GM18517 (cell line): ENCODE data around the gene ODF2L.
"Not testable (repeated sequence)": the region's sequence is repeated elsewhere in the genome, so short reads cannot be mapped to it uniquely, and the experiment has no call there.

ENCODE experiments used
- ATAC-seq: cut with Tn5 transposase; IDR thresholded peaks from one replicate; pipeline ENCODE4 v1.9.1; 2021; ENCODE audit warnings: mild to moderate bottlenecking, moderate library complexity; ENCODE audit not compliant: unreplicated experiment

The ODF2L gene

DNA sequence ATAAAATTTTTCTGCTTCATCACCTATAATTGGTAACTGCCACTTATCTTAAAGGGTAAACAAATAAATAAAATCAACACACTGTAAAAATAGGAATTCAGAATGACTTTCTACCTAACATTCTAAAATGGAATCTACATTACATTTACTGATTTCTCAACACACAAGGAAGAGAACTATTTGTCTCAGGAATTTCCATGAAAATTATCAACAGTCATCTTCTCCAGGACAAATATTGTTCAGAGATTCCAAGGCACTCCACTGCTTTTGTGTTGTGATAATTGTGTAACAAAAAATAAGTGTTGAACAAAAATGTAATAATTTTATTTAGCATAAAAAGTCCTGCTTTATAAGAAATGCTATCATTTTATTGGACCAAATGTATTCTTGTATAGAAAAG, 7.3 kb downstream of the ODF2L start:
- ATAC-seq, result no peak

DNA sequence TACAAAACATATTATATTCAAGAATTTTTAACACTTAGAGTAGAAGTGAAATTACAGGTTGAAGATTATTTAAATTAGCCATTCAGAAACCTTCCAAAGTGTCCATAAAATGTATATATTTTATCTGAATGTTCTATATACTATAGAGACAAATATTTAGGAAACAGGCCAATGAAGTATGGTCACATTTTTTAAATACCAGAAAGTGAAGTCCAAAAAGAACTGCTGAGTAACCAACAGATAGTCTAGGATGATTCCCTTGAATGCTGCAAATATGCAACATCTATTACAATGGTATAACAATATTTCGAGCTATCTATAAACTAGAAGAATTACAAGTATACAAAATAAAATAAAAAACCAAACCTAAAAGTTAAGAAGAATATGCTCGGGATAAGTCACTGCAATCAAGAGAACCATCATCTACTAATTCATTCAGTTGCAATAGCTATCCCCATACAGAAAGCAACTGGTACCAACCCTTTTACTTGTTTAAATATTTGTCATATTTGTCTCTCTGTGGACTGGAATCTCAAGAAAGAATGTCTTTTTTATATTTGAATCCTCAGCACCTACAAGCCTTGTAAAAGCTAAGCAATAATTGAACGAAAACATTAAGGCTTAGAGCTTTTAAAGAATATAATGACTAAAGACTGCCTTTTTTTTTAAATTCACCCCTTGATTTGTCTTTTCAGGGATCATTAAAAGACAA, 8.1 kb downstream of the ODF2L start:
- ATAC-seq, result no peak

DNA sequence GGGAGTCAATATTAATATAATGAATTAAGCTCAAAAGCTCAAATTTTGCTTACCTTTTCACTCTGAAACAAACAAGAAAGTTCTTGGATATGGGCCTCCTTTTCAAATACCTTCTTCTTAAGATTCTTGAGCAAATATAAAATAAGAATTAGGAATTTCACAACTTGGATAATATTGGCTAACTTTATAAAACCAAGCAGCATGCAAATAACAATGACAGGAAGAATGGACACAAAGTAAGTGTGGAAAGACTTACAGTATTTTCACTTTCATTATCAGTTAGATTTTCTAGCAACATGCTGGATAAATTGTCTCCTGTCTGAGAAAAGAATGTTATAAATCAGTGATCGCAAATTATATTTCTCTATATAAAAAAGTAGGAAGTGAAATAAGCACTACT, 13.2 kb downstream of the ODF2L start:
- no peak for ATAC-seq

GRCh38 chr1:86381223-86381622, 14.9 kb downstream of the ODF2L start:
- no peak for ATAC-seq

GRCh38 chr1:86380257-86380861, 15.8 kb downstream of the ODF2L start:
- ATAC-seq, result peak; percentile 85

DNA sequence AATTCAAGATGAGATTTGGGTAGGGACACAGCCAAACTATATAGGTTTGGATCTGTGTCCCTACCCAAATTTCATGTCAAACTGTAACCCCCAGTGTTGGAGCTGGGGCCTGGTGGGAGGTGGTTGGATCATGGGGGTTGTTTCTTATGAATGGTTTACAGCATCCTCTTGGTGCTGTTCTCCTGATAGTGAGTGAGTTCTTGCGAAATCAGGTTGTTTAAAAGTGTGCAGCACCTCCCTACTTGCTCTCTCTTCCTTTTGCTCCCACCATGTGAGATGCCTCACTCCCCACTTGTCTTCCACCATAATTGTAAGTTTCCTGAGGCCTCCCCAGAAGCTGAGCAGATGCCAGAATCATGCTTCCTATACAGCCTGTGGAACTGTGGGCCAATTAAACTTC, 17.3 kb downstream of the ODF2L start:
- ATAC-seq, result no peak

- no peak for ATAC-seq
These were observed 18.8 kb downstream of the ODF2L start for GRCh38 chr1:86377341-86377740.

- no peak for ATAC-seq
These were observed 20.4 kb downstream of the ODF2L start for GRCh38 chr1:86375688-86376087.

DNA sequence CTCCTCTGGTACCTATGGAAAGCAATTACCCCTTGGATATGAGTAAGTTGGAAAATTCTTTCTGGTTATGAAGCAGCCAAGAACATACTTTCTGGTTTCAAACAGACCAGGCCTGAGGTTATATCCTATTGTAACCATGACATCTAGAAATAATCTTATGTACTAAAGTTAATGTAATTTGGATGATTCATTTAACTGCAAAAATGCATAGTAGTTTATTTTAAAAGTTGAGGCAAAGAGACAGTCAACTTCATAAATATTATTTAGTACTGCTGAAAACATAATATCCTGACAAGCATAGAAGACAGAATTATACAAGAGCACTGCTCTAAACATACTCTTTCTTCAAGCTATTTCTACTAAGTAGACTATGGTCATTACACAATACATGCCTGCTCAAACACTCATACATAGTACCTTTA, 25.5 kb downstream of the ODF2L start:
- no peak for ATAC-seq

GRCh38 chr1:86365896-86366295, 30.2 kb downstream of the ODF2L start:
- ATAC-seq, result no peak

- ATAC-seq, result no peak
These were observed 33.3 kb downstream of the ODF2L start for GRCh38 chr1:86362807-86363206.

GRCh38 chr1:86357796-86358195, 38.3 kb downstream of the ODF2L start:
- no peak for ATAC-seq

DNA sequence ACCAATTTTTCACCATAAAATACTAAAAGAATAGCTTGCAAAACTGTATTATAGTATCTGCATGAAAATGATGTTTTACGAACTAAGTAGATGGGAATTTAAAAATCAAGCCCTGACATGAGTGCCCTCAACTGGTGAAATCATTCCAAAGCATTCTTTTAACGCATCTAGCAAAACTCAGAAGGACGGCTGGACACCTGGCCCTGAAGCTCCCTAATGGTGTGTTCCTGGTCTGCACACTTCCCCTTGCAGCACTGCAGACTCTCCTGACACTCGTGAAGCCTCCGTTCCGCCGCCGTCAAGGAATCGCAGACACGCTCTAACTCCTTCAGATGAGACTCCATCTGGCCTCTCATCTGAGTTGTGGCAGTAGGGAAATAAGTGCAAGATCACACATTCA, 39.9 kb downstream of the ODF2L start:
- no peak for ATAC-seq

GRCh38 chr1:86352086-86352485, 44.0 kb downstream of the ODF2L start:
- no peak for ATAC-seq

DNA sequence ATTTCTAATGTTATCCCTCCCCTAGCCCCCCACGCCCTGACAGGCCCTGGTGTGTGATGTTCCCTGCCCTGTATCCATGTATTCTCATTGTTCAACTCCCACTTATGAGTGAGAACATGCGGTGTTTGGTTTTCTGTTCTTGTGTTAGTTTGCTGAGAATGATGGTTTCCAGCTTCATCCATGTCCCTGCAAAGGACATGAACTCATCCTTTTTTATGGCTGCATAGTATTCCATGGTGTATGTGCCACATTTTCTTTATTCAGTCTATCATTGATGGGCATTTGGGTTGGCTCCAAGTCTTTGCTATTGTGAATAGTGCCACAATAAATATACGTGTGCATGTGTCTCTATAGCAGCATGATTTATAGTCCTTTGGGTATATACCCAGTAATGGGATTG, 45.9 kb downstream of the ODF2L start:
- ATAC-seq, result not testable (repeated sequence)

DNA sequence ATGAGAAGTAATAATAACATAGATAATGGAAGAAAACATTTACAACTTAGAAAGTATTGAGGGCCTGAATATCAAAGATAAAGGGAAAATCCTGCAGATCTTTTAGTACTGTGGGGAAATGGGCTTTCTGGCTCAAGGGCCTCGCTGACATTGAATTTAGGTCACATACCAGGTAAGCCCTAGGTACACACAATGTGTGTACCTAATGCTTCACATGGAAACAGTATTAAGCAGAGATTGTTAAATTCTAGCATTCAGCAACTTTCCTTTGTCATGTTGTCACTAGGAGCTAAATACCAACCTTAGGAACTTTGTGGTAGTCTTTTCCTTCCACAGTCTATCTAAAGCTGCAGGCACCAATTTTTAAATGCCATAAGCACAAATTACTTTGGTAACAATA, 49.7 kb downstream of the ODF2L start:
- no peak for ATAC-seq

DNA sequence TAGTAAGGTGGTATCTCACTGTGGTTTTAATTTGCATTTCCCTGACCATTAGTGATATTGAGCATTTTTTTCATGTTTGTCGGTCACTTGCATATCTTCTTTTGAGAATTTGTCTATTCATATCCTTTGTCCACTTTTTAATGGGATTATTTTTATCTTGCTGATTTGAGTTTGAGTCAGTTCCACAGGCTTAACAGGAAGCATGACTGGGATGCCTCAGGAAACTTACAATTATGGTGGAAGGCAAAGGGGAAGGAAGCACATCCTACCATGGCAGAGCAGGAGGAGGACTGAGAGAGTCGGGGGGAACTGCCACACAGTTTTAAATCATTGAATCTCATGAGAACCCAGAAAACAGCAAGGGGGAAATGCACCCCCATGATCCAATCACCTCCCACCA, 51.1 kb downstream of the ODF2L start:
- ATAC-seq, result no peak

GRCh38 chr1:86339906-86340305, 56.2 kb downstream of the ODF2L start:
- no peak for ATAC-seq

- no peak for ATAC-seq
These were observed 56.9 kb downstream of the ODF2L start for GRCh38 chr1:86339014-86339812.

- no peak for ATAC-seq
These were observed 60.2 kb downstream of the ODF2L start for GRCh38 chr1:86335916-86336315.

GRCh38 chr1:86325264-86325663, 70.9 kb downstream of the ODF2L start:
- no peak for ATAC-seq
